ENCODE data around the gene IFTAP. TPM values are rescaled to one million over a fixed set of nuclear protein-coding genes. Genes with fewer than 3 reads are reported as not detected.

Gene IFTAP
- total and polyA plus RNA-seq, 11 donors, result 30.9 to 89.0 (median 42.5) TPM

DNA sequence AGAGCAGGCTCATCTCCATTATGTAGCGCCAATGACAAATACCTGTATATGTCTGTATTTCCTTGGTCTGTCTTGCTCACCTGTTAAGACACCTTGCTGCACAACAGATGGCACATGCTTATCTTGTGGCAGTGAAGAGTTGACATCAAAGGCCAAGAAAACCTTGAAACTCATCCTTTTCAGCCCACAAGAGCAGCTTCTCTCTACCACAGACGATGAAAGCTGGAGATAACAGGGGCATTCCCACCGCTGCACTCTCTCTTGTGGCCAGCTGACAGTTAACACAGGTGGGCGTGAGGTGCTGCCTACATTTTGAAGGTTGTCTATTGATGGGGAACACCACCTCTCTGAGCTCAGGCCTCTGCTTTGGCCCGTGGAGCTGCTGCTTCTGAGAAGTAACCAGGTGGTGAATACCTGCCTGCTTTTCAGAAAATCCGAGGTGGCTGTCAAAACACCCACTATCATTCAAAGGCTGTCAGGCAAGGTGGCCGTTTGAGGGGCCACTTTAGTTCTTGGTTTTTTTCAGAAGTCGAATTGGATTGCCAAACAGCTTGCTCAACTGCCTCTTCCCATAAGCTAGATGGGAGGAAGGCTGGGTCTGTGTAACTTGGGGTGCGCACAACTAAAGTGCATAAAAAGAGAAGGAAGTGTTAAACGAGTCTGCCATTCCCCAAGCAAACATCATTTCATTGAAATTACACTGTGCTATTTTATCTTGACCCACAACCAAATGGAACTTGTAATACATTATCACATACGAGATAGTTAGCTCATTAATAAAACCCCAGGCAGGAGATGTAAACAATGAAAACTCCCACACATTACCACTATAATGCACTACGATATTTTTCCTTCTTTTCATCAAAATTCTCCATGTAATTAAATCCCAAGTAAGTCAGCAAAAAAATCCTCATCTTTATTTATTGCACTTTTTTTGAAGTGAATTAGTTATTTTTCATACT, 90.8 kb downstream of the IFTAP start:
- Histone ChIP-seq H3K4me3 (no peak overlapping the region), H3K9me3 (no peaks in the 10 kb centered on the region), H3K27ac (no peak overlapping the region), H3K36me3 (no peaks in the 10 kb centered on the region), H3K27me3 (no peaks in the 10 kb centered on the region), H3K4me1 (no peaks in the 10 kb centered on the region)
- intact Hi-C loops (cut with DNase I), result no loop called here
- DNase-seq (no peak), ATAC-seq (no peak)
- TF ChIP-seq, protein P1, sequence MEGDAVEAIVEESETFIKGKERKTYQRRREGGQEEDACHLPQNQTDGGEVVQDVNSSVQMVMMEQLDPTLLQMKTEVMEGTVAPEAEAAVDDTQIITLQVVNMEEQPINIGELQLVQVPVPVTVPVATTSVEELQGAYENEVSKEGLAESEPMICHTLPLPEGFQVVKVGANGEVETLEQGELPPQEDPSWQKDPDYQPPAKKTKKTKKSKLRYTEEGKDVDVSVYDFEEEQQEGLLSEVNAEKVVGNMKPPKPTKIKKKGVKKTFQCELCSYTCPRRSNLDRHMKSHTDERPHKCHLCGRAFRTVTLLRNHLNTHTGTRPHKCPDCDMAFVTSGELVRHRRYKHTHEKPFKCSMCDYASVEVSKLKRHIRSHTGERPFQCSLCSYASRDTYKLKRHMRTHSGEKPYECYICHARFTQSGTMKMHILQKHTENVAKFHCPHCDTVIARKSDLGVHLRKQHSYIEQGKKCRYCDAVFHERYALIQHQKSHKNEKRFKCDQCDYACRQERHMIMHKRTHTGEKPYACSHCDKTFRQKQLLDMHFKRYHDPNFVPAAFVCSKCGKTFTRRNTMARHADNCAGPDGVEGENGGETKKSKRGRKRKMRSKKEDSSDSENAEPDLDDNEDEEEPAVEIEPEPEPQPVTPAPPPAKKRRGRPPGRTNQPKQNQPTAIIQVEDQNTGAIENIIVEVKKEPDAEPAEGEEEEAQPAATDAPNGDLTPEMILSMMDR (IDR thresholded peaks at IDR 0.05), result no peak
- no peak for TF ChIP-seq POLR2A (IDR thresholded peaks at IDR 0.05)
- WGBS, 4 donors, result 60 to 65% (median 62%) methylated on average over 12 of the region's 12 CpGs

DNA sequence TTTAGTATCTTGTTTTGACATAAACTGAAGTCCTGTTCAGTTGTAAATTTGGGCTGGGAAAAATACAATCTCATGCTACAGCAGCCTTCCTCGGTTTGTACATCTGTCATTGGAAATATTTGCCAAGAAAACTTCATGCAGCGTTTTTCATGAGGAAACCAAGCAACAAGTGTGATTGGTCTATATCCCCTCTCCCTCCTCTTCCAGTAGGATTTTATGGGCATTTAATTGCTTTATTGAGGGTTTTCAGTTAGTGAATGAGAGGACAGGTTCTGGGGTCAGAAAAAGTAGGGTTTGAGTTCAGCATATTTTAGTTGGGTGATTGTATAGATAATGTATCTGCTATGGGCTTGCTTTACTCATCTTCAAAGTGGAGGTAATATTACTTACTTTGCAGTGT, 93.8 kb downstream of the IFTAP start:
- Histone ChIP-seq H3K36me3 (no peaks in the 10 kb centered on the region), H3K9me3 (no peaks in the 10 kb centered on the region), H3K27ac (no peak overlapping the region), H3K4me1 (no peaks in the 10 kb centered on the region), H3K4me3 (no peak overlapping the region), H3K27me3 (no peaks in the 10 kb centered on the region)
- intact Hi-C loops (cut with DNase I), result no loop called here
- DNase-seq (no peak), ATAC-seq (no peak)
- TF ChIP-seq, protein P1 (IDR thresholded peaks at IDR 0.05), result no peak
- TF ChIP-seq POLR2A (IDR thresholded peaks at IDR 0.05), result no peak
- 55 to 64% (median 60%) methylated on average over 2 of the region's 2 CpGs for WGBS, 4 donors

DNA sequence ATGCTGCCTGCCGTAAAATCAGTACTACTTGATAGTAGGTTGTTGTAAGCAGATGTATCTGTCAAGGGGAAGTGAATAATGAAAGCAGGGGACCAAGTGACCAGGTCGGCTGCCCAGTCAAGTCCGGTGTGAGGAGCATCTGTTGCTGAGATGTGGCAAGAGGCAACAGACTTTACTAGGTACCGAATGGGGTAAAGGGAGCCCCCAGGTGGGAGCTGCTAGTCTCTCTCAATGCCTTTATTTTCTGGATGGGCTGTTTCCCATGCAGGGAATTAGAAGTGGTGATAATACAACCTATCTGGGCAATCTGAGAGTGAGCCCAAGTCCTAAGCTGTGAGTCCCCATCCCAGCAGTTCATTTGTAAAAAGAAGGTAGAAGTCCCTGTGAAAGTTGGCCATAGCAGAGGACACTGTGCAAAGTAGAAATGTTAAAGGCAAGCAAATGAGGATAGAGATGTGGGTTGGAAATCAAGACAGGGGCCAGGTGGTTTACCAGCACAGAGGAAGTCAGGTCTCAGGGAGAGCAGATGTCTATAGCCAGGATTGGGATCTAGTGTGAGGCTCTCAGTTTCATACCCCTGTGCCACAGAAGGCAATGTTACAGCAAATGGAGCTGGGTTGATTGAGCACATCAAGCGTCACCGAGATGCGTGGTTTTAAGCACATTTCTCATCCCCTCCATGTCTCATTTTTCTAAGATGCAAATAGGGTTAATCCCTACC, 94.4 kb downstream of the IFTAP start:
- ATAC-seq (no peak), DNase-seq (no peak)
- intact Hi-C loops (cut with DNase I), result no loop called here
- Histone ChIP-seq H3K9me3 (no peaks in the 10 kb centered on the region), H3K27me3 (no peaks in the 10 kb centered on the region), H3K4me3 (no peak overlapping the region), H3K36me3 (no peaks in the 10 kb centered on the region), H3K4me1 (no peaks in the 10 kb centered on the region), H3K27ac (no peak overlapping the region)
- WGBS, 4 donors, result 79 to 85% (median 82%) methylated on average over 7 of the region's 7 CpGs
- TF ChIP-seq, protein P1 (IDR thresholded peaks at IDR 0.05), result no peak
- no peak for TF ChIP-seq POLR2A (IDR thresholded peaks at IDR 0.05)

DNA sequence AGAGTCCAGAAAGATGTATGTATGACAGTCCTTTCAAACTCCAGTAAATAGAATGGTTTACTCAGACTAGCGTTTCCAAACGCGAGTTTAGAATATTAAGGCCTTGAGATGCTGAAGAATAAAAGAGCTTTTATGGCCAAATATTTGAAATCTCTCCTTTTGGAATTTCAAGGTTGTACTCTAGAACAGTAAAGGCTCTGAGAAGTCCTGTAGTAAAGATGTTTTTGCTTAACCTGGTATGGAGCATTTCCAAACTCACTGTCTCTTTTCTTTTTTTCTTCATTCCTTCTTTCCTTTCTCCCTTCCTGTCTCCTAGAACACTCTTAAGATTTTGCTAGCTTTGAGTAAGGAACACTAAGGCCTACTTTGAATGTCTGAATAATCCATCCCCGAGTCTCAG, 95.1 kb downstream of the IFTAP start:
- TF ChIP-seq, protein P1 (IDR thresholded peaks at IDR 0.05), result no peak
- TF ChIP-seq POLR2A (IDR thresholded peaks at IDR 0.05), result no peak
- ATAC-seq (no peak), DNase-seq (no peak)
- intact Hi-C loops (cut with DNase I), result no loop called here
- Histone ChIP-seq H3K27ac (no peak overlapping the region), H3K4me3 (no peak overlapping the region), H3K36me3 (no peaks in the 10 kb centered on the region), H3K4me1 (no peaks in the 10 kb centered on the region), H3K9me3 (no peaks in the 10 kb centered on the region), H3K27me3 (peaks cover 0 to 3% (median 0%) of the 10 kb centered on the region in 9 donors)
- whole genome bisulfite sequencing, 4 donors, result 93 to 95% (median 94%) methylated on average over 4 of the region's 4 CpGs
